BE2C (cell line): ENCODE results near the gene SMAD7.

Experiments used
- DNase-seq: peaks from one replicate; pipeline ENCODE4 v3.0.0-alpha.2; 2020
- H3K27me3 ChIP-seq: fragments of 250-450 bp; sonication (Bioruptor Pico); 2 replicates; pipeline ENCODE4 v1.5.1; 2020; ENCODE audit warnings: mild to moderate bottlenecking
- H3K36me3 ChIP-seq: fragments of 250-450 bp; sonication (Bioruptor Pico); 2 replicates; pipeline ENCODE4 v1.5.1; 2020; ENCODE audit warnings: mild to moderate bottlenecking
- H3K4me1 ChIP-seq: fragments of 250-450 bp; sonication (Bioruptor Pico); 2 replicates; pipeline ENCODE4 v1.5.1; 2020
- H3K4me3 ChIP-seq: 2 replicates; pipeline ENCODE4 v1.5.1; 2011; ENCODE audit warnings: low read depth, low read length
- H3K9me3 ChIP-seq: fragments of 250-450 bp; sonication (Bioruptor Pico); 2 replicates; pipeline ENCODE4 v1.5.1; 2020
- TF ChIP-seq, protein P1 (sequence below): IDR thresholded peaks from 2 replicates; pipeline ENCODE4 v1.5.1; 2012; ENCODE audit warnings: mild to moderate bottlenecking, low read depth, low read length

Gene SMAD7

DNA sequence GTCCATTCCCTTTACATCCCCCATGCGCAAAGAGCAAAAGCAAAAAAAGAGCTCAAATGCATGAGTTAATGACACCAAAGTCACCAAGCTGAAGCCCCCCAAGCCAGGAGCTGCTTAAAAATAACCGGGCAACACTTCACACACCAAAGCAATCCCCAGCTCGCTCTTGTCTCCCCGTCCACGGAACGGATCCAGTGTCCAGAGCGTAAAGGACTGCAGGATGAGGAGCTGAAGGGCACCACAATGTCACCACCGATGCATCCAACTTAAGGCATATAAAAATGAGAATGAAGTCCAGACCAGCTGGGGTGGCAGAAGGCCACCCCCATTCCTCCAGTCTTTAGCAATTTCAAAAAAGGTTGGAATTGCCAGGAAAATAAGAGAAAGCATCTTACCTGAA is 8.7 kb downstream of the SMAD7 start:
- H3K4me1 ChIP-seq, result peaks cover 10% of the 10 kb centered on the region
- no peaks in the 10 kb centered on the region for H3K9me3 ChIP-seq
- H3K27me3 ChIP-seq, result no peaks in the 10 kb centered on the region
- TF ChIP-seq, protein P1, sequence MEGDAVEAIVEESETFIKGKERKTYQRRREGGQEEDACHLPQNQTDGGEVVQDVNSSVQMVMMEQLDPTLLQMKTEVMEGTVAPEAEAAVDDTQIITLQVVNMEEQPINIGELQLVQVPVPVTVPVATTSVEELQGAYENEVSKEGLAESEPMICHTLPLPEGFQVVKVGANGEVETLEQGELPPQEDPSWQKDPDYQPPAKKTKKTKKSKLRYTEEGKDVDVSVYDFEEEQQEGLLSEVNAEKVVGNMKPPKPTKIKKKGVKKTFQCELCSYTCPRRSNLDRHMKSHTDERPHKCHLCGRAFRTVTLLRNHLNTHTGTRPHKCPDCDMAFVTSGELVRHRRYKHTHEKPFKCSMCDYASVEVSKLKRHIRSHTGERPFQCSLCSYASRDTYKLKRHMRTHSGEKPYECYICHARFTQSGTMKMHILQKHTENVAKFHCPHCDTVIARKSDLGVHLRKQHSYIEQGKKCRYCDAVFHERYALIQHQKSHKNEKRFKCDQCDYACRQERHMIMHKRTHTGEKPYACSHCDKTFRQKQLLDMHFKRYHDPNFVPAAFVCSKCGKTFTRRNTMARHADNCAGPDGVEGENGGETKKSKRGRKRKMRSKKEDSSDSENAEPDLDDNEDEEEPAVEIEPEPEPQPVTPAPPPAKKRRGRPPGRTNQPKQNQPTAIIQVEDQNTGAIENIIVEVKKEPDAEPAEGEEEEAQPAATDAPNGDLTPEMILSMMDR, result no peak
- H3K4me3 ChIP-seq, result no peak overlapping the region
- peaks cover 12% of the 10 kb centered on the region for H3K36me3 ChIP-seq
- DNase-seq, result no peak

DNA sequence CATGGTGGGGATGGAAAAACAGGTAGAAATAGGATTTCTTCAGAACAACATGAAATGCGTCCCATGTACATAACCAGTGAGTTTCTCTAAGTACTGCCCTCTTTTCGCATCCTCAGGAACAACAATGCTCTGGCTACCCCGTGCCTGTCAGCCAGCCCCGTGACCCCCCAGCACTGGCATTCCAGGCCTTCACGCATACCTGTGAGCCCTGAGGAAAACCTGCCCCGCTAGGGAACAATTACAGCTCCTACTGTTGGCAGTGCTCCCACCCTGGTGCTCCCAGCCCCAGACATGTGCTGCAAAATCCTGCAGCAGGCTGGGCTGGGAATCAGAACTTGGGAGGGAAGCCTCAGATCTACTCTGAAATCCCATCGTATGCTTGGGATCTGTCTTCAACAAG is 9.1 kb downstream of the SMAD7 start:
- H3K4me3 ChIP-seq, result no peak overlapping the region
- DNase-seq, result no peak
- H3K27me3 ChIP-seq, result no peaks in the 10 kb centered on the region
- peaks cover 13% of the 10 kb centered on the region for H3K36me3 ChIP-seq
- no peaks in the 10 kb centered on the region for H3K9me3 ChIP-seq
- H3K4me1 ChIP-seq, result peaks cover 10% of the 10 kb centered on the region
- TF ChIP-seq, protein P1, result no peak

DNA sequence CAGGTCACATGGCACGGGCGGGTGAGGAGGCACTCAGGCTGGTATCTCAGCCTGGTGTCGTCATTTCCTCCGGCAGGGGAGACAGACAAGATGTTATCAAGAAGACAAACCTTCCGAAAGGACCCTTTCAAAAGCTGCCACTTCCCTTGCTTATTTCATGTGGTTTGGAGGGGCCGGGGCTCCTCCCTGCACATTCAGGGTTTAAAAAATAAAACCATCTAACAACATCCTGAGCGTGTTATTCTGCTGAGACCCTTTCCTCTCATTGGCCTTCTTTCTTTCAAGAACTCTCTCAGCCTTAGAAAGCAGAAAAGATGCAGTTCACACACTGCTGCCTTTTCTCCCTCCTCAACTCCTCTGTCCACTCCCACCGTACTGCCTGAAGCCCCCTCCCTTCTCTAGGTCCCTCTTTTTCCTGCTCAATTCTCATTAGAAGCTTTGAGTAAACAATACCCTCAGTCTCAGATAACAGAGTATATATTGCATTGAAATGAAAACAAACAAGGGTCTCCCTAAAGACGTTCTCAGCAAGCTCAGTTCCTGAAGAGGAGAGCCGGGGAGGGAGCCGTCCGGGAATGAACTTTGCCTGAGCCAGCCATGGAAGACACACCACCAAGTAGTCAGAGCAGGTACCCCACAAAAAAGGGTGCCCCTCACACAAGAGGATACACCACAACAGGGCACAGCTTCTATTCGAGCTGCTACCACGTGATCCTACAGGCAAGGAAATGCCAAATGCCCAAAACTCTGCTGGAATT is 9.7 kb downstream of the SMAD7 start:
- Histone ChIP-seq H3K4me3 (no peak overlapping the region), H3K4me1 (peaks cover 10% of the 10 kb centered on the region), H3K36me3 (peaks cover 16% of the 10 kb centered on the region), H3K27me3 (no peaks in the 10 kb centered on the region), H3K9me3 (no peaks in the 10 kb centered on the region)
- TF ChIP-seq, protein P1, result no peak
- DNase-seq, result peak; percentile 49

DNA sequence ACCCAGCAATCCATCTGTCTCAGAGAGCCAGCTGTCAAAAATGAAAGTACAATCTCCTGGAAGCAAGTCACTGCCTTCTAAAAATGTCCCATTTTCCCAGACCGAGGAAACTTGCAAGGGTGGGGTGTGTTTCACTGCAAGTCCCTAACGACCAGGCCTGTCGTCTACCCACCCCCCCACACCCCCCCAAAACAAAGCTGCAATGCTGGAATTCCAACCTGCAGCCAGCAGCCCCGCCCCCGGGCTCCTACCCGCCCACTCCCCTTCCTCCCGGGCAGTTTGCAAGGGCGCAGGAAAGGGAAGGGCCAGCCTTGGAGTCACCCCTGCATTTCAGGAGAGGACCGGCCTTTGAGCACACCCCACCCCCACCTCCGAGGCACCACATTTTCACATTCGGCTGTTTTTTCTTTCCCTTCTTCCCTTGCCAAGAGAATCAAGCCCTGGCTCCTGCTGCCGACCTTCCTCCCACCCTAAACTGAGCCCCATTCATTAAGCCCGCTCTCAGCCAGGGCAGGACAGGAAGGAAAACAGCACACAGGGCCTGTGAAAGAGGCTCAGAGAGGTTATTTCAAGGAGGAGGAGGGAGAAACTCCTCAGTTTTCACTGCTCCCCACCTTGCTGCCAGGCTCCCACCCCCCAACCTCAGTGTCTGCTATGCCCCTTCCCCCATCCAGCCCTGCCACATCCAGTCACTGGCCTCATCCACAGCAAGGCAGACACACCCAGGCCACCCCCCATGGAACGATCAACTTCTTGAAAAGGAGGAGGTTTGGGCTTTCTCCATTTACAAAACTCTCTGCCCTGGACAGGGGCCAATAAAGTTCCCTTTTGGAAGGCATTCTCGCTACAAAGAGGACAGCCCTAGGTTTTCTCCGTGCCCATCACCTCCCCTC is 11.3 kb downstream of the SMAD7 start:
- TF ChIP-seq, protein P1, result no peak
- Histone ChIP-seq H3K4me3 (no peak overlapping the region), H3K36me3 (peaks cover 14% of the 10 kb centered on the region), H3K9me3 (no peaks in the 10 kb centered on the region), H3K27me3 (no peaks in the 10 kb centered on the region), H3K4me1 (peaks cover 10% of the 10 kb centered on the region)
- DNase-seq, result no peak

DNA sequence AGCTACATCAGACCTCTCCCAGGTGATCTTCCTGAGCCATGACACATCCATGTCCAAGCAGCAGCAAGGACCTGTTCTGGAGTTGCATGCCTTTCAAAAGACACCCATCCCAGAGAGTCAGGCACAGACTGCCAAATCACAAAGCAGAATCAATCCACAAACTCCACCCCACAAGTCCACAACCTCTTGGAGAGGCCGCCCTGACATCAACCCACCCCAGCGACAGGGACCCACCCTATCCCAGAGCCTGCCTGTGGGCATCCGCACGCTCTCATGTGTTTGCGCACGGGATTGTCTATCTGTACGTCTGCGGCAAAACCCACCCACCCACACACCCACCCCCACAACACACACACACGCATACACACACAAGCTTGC is 11.9 kb downstream of the SMAD7 start:
- H3K9me3 ChIP-seq, result no peaks in the 10 kb centered on the region
- peaks cover 14% of the 10 kb centered on the region for H3K36me3 ChIP-seq
- no peaks in the 10 kb centered on the region for H3K27me3 ChIP-seq
- DNase-seq, result no peak
- H3K4me3 ChIP-seq, result no peak overlapping the region
- H3K4me1 ChIP-seq, result peaks cover 10% of the 10 kb centered on the region
- TF ChIP-seq, protein P1, result no peak
